T-helper 1 cell treated with Interleukin-12 subunit alpha and Interleukin-12 subunit beta and Interleukin-4 antibody, amounts not matched to agents 30 μg/mL and 1 μg/mL, for 36 hours (primary cell): ENCODE measurements around the gene PKNOX1.
"Not testable (repeated sequence)": the region's sequence is repeated elsewhere in the genome, so short reads cannot be mapped to it uniquely, and the experiment has no call there.

ENCODE experiments used
- H3K27ac Mint-ChIP-seq: one replicate; pipeline ENCODE4 v1.8.0; 2021; ENCODE audit warnings: mild to moderate bottlenecking, mixed read lengths
- H3K27me3 Mint-ChIP-seq: one replicate; pipeline ENCODE4 v1.8.0; 2021; ENCODE audit warnings: low read depth, mixed read lengths
- H3K36me3 Mint-ChIP-seq: one replicate; pipeline ENCODE4 v1.8.0; 2021; ENCODE audit warnings: low read depth, mixed read lengths
- H3K4me1 Mint-ChIP-seq: one replicate; pipeline ENCODE4 v1.8.0; 2021; ENCODE audit warnings: low read depth, mixed read lengths
- H3K4me3 Mint-ChIP-seq: one replicate; pipeline ENCODE4 v1.8.0; 2021; ENCODE audit warnings: mild to moderate bottlenecking, moderate library complexity, mixed read lengths
- H3K9me3 Mint-ChIP-seq: one replicate; pipeline ENCODE4 v1.8.0; 2021; ENCODE audit warnings: mixed read lengths

The PKNOX1 gene

DNA sequence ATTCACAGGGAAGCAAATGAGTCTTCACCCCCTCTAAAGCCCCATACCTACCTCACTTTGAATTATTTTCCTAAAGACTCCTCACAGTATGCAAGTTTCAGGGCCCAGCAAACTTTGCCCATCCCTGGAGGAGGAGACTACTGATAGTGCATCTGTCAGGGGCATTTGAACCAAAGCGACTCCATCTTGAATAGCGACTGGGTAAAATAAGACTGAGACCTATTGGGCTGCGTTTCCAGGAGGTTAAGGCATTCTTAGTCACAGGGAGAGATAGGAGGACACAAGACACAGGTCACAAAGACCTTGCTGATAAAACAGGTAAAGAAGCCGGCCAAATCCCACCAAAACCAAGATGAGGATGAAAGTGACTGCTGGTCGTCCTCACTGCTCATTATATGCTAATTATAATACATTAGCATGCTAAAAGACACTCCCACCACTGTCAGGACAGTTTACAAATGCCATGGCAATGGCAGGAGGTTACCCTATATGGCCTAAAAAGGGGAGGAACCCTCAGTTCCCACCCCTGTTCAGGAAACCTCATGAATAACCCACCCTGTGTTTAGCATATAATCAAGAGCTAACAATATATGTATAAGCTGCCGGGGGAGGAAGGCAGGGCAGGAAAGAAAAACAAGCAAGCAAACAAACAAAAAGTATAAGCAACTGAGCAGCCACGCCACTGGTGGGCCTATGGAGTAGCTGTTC, 3.3 kb upstream of the PKNOX1 start:
- H3K27me3 Mint-ChIP-seq, result no peaks in the 10 kb centered on the region
- H3K9me3 Mint-ChIP-seq, result no peaks in the 10 kb centered on the region
- no peak overlapping the region for H3K27ac Mint-ChIP-seq
- H3K4me3 Mint-ChIP-seq, result no peak overlapping the region
- peaks cover 5% of the 10 kb centered on the region for H3K4me1 Mint-ChIP-seq
- no peaks in the 10 kb centered on the region for H3K36me3 Mint-ChIP-seq

DNA sequence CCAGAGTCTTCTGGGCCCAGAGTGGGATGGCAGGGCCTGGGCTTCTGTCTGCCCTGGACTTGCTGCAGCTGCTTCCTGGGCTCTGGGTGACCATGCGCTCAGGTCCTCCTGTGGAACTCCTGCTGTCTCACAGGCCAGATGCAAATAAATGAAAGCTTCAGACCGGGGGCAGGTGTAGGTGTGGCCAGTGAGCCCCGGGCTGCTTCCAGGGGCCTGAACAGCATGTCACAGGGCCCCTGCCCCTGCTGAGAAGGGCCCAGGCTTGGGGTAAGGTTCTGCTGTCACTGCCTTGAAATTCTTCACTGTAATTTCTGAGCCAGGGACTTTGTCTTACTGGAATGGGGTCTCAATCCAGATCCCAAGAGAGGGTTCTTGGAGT, 2.5 kb upstream of the PKNOX1 start:
- Mint-ChIP-seq H3K4me3 (no peak overlapping the region), H3K36me3 (no peaks in the 10 kb centered on the region), H3K4me1 (peaks cover 13% of the 10 kb centered on the region), H3K9me3 (no peaks in the 10 kb centered on the region), H3K27ac (no peak overlapping the region), H3K27me3 (no peaks in the 10 kb centered on the region)

DNA sequence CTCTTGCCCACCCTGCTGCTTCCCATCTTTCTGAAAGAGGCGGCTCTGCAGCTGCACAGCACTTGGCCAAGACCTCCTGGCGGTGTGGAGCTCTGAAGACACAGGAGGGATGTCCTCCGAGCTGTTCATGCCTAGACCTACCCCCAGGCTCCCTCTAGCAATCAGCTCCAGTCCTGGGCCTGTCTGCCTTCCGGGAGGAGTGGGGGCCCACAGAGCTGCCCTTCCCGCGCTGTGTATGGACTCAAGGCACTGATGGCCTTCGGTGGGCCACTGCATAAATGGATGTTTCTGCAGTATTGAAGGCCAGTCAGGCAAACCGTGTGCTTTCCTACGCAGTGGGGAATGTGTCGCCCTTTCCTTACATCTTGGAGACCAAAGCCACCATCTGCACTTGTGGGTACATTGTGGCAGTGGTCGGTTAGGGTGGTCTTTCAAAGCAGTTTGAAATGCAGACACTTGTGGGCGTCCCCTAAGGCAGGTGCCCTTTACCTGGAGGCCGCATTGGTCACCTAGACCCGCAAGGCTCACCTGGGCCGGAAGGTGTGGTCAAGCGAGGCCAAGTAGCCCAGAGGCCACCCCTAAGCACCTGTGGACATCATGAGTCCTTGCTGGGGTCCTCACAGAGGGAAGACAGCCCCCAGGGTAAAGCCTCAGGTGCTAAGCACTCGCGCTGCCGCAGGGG, 912 bp upstream of the PKNOX1 start:
- H3K27ac Mint-ChIP-seq, result peak overlapping the region; percentile 83
- peaks cover 23% of the 10 kb centered on the region for H3K4me1 Mint-ChIP-seq
- H3K27me3 Mint-ChIP-seq, result no peaks in the 10 kb centered on the region
- H3K4me3 Mint-ChIP-seq, result peak overlapping the region; percentile 56
- H3K9me3 Mint-ChIP-seq, result no peaks in the 10 kb centered on the region
- peaks cover 5% of the 10 kb centered on the region for H3K36me3 Mint-ChIP-seq

DNA sequence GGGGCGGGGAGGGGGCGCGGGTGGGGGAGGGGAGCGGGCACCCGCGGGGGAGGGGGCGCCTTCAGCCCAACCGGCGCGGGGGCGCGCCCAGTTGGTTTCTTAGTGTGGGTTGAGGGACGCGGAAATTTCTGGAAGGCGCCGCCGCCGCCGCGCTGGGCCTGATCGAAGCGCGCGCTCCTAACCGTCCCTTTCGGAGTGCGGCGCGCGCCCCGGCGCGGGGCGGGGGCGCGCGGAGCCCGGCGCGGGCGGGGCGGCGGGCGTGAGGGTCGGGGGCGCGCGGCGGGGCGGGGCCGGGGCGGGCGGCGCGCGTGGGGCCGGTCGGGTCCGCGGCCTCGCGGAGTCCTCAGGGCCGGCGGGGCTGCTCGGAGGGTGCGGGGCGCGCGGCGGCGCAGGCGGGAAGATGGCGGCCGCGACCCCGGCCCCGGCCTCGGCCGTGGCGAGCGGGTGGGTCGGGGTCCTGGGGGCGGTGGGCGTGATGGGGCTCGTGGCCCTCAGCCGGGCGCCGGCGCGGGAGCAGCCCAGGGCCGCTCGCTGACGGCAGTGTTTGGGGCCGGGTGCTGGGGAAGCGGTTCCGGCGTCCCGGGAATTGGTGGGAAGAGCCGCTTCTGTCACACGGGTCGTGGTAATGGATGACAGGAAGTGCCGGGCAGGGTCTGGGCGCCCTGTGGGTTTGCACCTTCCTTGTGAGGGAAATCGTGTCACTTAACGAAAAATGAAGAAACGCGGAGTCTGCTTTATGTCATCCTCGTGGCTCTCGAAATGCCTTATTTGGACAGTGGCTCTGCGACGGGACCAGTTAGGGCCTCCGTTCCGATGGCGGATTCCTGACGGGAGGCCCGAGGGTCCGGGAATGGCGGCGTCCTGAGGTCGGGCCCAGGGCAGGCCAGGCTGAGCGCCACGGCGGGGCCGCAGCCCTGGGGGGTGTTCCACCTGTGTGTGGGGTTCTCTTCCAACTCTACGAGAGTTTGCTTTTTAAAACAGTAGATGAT, 764 bp downstream of the PKNOX1 start:
- Mint-ChIP-seq H3K27ac (peak overlapping the region; percentile 91), H3K36me3 (peaks cover 7% of the 10 kb centered on the region), H3K9me3 (no peaks in the 10 kb centered on the region), H3K27me3 (no peaks in the 10 kb centered on the region), H3K4me3 (peak overlapping the region; percentile 78), H3K4me1 (peaks cover 23% of the 10 kb centered on the region)

DNA sequence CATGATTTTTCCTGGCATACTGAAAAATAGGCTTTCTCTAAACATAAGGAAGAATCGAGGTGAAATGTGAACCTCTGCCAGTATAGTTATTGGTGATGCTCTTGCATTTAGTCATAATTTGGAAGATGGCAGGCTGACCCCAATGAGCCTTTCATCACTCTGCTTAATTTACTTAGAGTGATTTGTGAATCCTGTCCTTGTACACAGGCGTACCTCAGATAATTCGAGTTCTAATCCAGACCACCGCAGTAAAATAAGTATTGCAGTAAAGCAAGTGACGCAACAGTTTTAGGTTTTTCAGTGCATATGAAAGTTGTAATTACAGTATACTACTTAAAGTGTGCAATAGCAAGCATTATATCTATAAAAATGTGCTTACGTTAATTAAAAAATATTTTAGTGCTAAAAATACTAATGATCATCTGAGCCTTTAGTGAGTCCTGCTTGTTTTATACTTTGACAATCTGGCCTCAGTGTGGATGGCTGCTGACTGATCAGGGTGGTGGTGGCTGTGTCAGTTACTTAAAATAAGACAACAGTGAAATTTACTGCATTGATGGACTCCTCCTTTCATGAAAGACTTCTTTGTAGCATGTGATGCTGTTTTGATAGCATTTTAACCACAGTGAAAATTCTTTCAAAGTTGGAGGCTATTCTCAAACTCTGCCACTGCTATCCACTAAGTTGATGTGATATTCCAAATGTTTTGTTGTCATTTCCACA, 1.7 kb downstream of the PKNOX1 start:
- no peaks in the 10 kb centered on the region for H3K27me3 Mint-ChIP-seq
- peaks cover 7% of the 10 kb centered on the region for H3K36me3 Mint-ChIP-seq
- no peaks in the 10 kb centered on the region for H3K9me3 Mint-ChIP-seq
- H3K27ac Mint-ChIP-seq, result peak overlapping the region; percentile 91
- H3K4me3 Mint-ChIP-seq, result peak overlapping the region; percentile 78
- peaks cover 29% of the 10 kb centered on the region for H3K4me1 Mint-ChIP-seq

DNA sequence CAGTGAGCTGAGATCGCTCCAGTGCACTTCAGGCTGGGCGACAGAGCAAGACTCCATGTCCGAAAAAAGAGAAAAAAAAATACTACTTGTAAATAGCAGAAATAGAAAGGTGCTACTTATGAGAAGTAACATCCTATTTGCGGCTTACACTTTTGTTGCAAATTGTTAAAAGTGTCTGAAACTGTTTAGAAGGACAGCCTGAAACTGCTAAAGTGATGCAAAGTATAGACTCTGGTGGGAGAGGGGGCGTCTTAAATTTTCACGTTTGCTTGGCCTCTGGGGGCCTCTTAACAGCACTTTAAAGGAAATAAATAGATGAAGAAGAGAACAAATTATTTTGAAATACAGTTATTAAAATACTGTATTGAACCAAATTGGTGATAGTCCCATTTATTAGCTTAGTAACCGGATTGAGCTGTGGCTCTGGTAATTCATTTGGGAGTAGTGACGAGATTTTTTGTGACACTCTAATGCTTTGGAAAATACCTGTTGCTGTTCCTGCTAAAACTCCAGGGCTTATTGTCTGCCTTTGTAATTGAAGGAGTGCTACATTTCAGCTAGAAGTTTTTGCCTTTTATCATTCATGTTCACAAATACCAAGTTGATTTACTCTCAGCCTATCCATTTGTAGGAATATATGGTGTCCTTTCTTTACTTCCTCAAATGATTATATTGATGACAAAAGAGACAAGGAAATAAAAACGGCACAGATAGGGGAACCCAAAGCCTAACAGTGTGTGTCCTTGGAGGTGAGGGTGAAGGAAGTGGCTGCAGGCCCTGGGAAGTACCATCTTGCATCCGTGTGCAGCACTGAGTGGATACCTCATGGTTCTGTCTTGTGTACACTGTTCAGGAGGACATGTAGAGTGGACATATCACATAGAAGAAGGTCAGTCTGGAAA, 6.2 kb downstream of the PKNOX1 start:
- H3K4me3 Mint-ChIP-seq, result no peak overlapping the region
- peaks cover 7% of the 10 kb centered on the region for H3K36me3 Mint-ChIP-seq
- H3K27ac Mint-ChIP-seq, result no peak overlapping the region
- H3K4me1 Mint-ChIP-seq, result peaks cover 33% of the 10 kb centered on the region
- no peaks in the 10 kb centered on the region for H3K9me3 Mint-ChIP-seq
- H3K27me3 Mint-ChIP-seq, result no peaks in the 10 kb centered on the region

DNA sequence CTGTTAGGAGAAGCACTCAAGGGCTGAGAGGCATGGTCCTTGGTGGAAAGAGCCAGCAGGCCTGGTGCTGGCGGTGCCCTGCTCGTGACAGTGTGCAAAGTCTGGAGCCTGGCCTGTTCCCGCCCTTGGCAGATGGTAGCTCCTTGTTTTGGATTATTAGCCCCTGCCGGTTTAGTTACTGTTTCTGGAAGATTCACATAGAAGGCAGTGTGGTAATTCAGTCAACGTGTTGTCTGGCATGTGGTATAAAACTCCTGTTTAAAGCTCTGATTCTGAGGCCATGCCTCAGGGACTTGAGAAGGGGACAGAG, 6.8 kb downstream of the PKNOX1 start:
- Mint-ChIP-seq H3K9me3 (no peaks in the 10 kb centered on the region), H3K4me1 (peaks cover 28% of the 10 kb centered on the region), H3K27ac (no peak overlapping the region), H3K4me3 (no peak overlapping the region), H3K36me3 (peaks cover 7% of the 10 kb centered on the region), H3K27me3 (no peaks in the 10 kb centered on the region)

DNA sequence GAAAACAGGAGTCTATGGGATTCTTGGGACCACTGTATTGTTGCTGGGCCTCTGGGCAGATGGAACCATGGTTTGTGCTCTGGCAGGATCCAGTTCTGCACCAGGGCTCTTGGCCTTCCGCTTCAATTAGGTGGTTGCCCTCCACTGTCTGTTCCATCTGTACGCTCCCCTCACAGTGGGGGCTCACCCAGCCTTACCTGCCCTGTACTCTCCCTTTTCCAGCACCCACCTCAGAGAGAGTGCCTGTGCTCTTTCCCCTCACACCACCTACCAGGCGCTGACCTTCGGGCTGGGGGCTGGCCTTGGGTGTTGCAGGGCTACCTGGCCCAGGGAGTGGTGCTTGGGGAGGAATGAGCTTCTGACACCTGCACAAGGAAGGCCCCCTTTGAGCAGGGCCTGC, 7.5 kb downstream of the PKNOX1 start:
- Mint-ChIP-seq H3K27me3 (no peaks in the 10 kb centered on the region), H3K36me3 (peaks cover 7% of the 10 kb centered on the region), H3K4me1 (peaks cover 27% of the 10 kb centered on the region), H3K27ac (no peak overlapping the region), H3K4me3 (no peak overlapping the region), H3K9me3 (no peaks in the 10 kb centered on the region)

DNA sequence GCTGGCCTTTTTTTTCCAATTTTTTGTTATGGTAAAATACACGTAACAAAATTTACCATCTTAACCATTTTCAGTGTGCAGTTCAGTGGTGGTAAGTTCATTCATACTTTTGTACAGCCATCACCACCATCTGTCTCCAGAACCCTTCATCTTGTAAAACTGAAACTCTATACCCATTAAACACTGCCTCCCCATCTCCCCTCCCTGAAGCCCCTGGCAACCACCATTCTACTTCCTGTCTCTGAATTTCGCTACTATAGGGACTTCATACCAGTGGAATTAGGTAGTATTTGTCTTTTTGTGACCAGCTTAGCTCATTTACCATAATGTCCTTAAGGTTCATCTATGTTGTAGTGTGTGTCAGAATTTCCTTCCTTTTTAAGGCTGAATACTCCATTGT, 8.7 kb downstream of the PKNOX1 start:
- no peak overlapping the region for H3K27ac Mint-ChIP-seq
- peaks cover 18% of the 10 kb centered on the region for H3K4me1 Mint-ChIP-seq
- H3K36me3 Mint-ChIP-seq, result peaks cover 3% of the 10 kb centered on the region
- no peaks in the 10 kb centered on the region for H3K27me3 Mint-ChIP-seq
- H3K4me3 Mint-ChIP-seq, result no peak overlapping the region
- H3K9me3 Mint-ChIP-seq, result no peaks in the 10 kb centered on the region

DNA sequence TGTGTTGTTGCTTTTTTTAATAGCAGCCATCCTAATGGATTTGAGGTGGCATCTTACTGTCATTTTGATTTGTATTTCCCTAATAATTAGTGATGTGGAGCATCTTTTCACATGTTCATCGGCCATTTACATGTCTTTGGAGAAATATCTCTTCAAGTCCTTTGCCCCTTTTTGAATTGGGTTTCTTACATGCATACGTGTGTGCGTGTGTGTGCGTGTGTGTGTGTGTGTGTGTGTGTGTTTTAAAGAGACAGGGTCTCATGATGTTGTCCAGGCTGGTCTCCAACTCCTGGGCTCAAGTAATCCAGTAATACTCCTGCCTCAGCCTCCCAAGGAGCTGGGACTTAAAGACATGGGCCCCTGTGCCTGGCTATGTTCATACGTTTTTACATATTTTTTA, 9.5 kb downstream of the PKNOX1 start:
- Mint-ChIP-seq H3K4me3 (no peak overlapping the region), H3K27ac (no peak overlapping the region), H3K4me1 (peaks cover 18% of the 10 kb centered on the region), H3K27me3 (no peaks in the 10 kb centered on the region), H3K9me3 (no peaks in the 10 kb centered on the region), H3K36me3 (peaks cover 2% of the 10 kb centered on the region)

DNA sequence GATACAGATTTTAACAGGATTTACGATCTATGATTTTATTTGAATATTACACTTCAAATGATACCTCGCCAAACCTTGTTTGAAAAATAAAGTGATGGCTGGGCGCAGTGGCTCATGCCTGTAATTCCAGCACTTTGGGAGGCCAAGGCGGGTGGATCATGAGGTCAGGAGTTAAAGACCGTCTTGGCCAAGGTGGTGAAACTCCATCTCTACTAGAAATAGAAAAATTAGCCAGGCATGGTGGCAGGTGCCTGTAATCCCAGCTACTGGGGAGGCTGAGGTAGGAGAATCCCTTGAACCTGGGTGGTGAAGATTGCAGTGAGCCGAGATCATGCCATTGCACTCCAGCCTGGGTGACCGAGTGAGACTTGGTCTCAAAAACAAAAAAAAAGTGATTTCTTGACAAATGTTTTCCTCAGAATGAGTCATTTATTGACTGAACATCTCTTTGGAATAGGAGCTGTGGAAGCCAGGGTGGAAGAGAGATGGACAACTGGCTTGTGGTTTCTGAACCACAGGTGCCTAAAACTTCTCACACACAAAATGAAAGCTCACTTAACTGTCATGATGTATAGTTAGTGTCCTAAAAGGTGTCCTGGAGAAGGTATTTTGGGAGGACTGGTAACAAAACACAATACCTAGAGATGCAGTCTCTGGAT, 11.9 kb downstream of the PKNOX1 start:
- Mint-ChIP-seq H3K27me3 (no peaks in the 10 kb centered on the region), H3K27ac (no peak overlapping the region), H3K4me3 (no peak overlapping the region), H3K4me1 (peaks cover 20% of the 10 kb centered on the region), H3K36me3 (no peaks in the 10 kb centered on the region), H3K9me3 (no peaks in the 10 kb centered on the region)

DNA sequence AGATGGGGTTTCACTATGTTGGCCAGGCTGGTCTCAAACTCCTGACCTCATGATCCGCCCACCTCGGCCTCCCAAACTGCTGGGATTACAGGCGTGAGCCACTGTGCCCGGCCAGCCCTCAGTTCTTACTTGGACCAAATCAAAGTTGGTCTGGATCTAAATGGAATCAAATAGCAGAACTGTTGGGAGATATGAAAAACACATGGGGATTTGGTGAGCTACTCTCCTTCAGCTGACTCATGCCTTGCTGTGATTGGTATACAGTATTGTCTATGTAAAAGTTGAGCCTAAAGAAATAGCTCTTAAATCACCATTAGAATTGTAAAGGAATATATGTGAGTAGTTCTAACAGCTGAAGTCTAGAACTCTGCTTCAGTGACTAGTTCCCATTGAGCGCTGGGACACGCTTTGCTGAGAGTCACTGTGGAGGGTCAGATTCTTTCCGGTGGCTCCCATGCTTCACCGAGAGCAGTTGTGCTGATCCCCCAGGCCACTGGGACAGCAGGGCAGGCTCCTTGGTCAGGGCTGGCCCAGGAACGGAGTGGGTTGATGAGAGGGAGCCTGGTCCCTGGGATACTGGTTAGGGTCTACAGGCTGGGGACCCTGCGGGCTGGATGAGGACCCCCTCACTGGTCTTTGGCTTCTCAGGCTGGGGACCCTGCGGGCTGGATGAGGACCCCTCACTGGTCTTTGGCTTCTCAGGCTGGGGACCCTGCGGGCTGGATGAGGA, 14.0 kb downstream of the PKNOX1 start:
- Mint-ChIP-seq H3K27me3 (no peaks in the 10 kb centered on the region), H3K4me1 (peaks cover 15% of the 10 kb centered on the region), H3K4me3 (no peak overlapping the region), H3K36me3 (no peaks in the 10 kb centered on the region), H3K27ac (no peak overlapping the region), H3K9me3 (no peaks in the 10 kb centered on the region)

DNA sequence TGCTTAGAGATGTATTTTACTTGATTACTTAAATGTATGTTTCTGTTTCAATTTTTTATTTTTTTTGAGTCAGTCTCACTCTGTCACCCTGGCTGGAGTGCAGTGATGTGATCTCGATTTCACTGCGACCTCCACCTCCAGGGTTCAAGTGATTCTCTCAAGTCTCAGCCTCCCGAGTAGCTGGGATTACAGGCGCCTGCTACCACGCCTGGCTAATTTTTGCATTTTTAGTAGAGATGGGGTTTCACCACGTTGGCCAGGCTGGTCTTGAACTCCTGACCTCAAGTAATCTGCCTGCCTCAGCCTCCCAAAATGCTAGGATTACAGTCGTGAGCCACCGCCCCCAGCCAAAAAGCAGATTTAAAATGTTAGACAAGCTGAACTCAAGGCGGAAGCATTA, 15.0 kb downstream of the PKNOX1 start:
- H3K36me3 Mint-ChIP-seq, result not testable (repeated sequence)

More for the DNA sequence above, 15.0 kb downstream of the PKNOX1 start:
- peaks cover 15% of the 10 kb centered on the region for H3K4me1 Mint-ChIP-seq
- H3K9me3 Mint-ChIP-seq, H3K27me3 Mint-ChIP-seq, H3K4me3 Mint-ChIP-seq, H3K27ac Mint-ChIP-seq: not testable (repeated sequence)
